ENCODE results near the gene GH1.
"Not testable (repeated sequence)": the region's sequence is repeated elsewhere in the genome, so short reads cannot be mapped to it uniquely, and the experiment has no call there.

- TF ChIP-seq HHEX (CRISPR knock-in tag; IDR thresholded peaks at IDR 0.05); U2AF1 (optimal IDR thresholded peaks at IDR 0.05; ENCODE audit: low read depth, low read length); RBM22 (optimal IDR thresholded peaks at IDR 0.05; ENCODE audit: low read length); PAF1 (CRISPR knock-in tag; IDR thresholded peaks at IDR 0.05); ESRRA (CRISPR knock-in tag; IDR thresholded peaks at IDR 0.05; ENCODE audit: low read depth); ZSCAN5A (CRISPR knock-in tag; IDR thresholded peaks at IDR 0.05; ENCODE audit: borderline replicate concordance); CHD4 (IDR thresholded peaks at IDR 0.05; ENCODE audit: borderline replicate concordance, low read length); CTCF (CRISPR knock-in tag; IDR thresholded peaks at IDR 0.05); TBL1XR1 (IDR thresholded peaks at IDR 0.05; ENCODE audit: borderline replicate concordance, low read length, partially characterized antibody): not testable (repeated sequence)
Observed at GRCh38 chr17:63870292-63870665, 48.4 kb downstream of the GH1 start.

Data from HepG2 (cell line).